Measurements from ENCODE around the gene FAM180B. TPM values are rescaled to one million over a fixed set of nuclear protein-coding genes. Genes with fewer than 3 reads are reported as not detected.
"Not testable (repeated sequence)": the region's sequence is repeated elsewhere in the genome, so short reads cannot be mapped to it uniquely, and the experiment has no call there.

The FAM180B gene
- total RNA-seq, 2 experiments from 2014 or later: not detected

- H3K4me1 Mint-ChIP-seq (ENCODE audit: low read depth): no peaks in the 10 kb centered on the region
- no peak for ATAC-seq
- no peaks in the 10 kb centered on the region for H3K27me3 Mint-ChIP-seq (ENCODE audit: low read depth)
- DNase-seq: no peak
- CTCF ChIA-PET: interaction anchor here (1.7 kb wide), 1 partner anchor 15 kb away, joined by 3 read pairs; no protein-coding TSS in a partner anchor
- no peak overlapping the region for H3K4me3 Mint-ChIP-seq
- H3K36me3 Mint-ChIP-seq (ENCODE audit: low read depth): peaks cover 50% of the 10 kb centered on the region
- POLR2A ChIA-PET: interaction anchor here (0.6 kb wide), 1 partner anchor 9 kb away, joined by 7 read pairs; no protein-coding TSS in a partner anchor
- H3K9me3 Mint-ChIP-seq (ENCODE audit: insufficient read depth): no peaks in the 10 kb centered on the region
- H3K27ac Mint-ChIP-seq: no peak overlapping the region
These were observed 41.5 kb downstream of the FAM180B start for GRCh38 chr11:47628026-47628425.

DNA sequence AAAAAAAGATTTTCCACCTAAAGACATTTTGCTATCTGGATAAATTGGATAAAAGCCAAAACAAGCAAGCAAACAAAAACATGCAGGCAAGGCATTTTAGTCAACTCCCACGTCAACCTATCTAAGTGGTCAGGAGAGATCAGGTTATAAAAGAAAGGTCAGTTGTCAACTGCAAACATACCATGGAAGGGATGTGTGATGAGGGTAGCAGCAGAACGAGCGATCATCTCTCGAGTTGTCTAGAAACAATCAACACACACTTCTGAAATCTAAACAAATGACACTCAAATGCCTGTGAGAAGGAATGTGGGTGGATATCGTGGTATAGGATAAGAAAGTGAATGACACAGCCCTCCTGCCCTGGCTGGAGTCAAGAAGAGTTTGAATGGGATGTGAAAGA lies 45.0 kb downstream of the FAM180B start:
- peaks cover 53% of the 10 kb centered on the region for H3K36me3 Mint-ChIP-seq (ENCODE audit: low read depth)
- CTCF ChIA-PET: no interaction called here

GRCh38 chr11:47636331-47636730 lies 49.9 kb downstream of the FAM180B start:
- POLR2A ChIA-PET; H3K9me3 Mint-ChIP-seq (ENCODE audit: insufficient read depth); ATAC-seq; H3K4me3 Mint-ChIP-seq; DNase-seq; H3K27ac Mint-ChIP-seq; CTCF ChIA-PET; H3K27me3 Mint-ChIP-seq (ENCODE audit: low read depth): not testable (repeated sequence)
- peaks cover 14% of the 10 kb centered on the region for H3K4me1 Mint-ChIP-seq (ENCODE audit: low read depth)
- H3K36me3 Mint-ChIP-seq (ENCODE audit: low read depth): peaks cover 47% of the 10 kb centered on the region

More for the DNA sequence above, 45.0 kb downstream of the FAM180B start:
- H3K9me3 Mint-ChIP-seq (ENCODE audit: insufficient read depth): no peaks in the 10 kb centered on the region
- POLR2A ChIA-PET: no interaction called here
- H3K4me3 Mint-ChIP-seq: no peak overlapping the region
- no peak for ATAC-seq
- H3K27me3 Mint-ChIP-seq (ENCODE audit: low read depth): no peaks in the 10 kb centered on the region
- no peak for DNase-seq
- H3K4me1 Mint-ChIP-seq (ENCODE audit: low read depth): no peaks in the 10 kb centered on the region
- H3K27ac Mint-ChIP-seq: no peak overlapping the region

Other genes with a start within 250 kb of the FAM180B start
- not detected for gene MYBPC3, start 234.0 kb upstream of the FAM180B start, total RNA-seq
- gene SPI1, start 208.1 kb upstream of the FAM180B start, total RNA-seq: not detected
- gene SLC39A13, start 178.1 kb upstream of the FAM180B start, total RNA-seq: 10 to 100 TPM; 19.2 to 20.0 TPM
- 100 to 1,000 TPM; 179 TPM for gene PSMC3, start 160.2 kb upstream of the FAM180B start, total RNA-seq
- gene RAPSN, start 137.5 kb upstream of the FAM180B start, total RNA-seq: 1 to 10 TPM in 1 of 2 experiments, under 1 TPM in 1; 0.45 to 1.2 TPM
- gene CELF1, start 33.5 kb upstream of the FAM180B start, total RNA-seq: 100 to 1,000 TPM; 104 to 111 TPM
- 10 to 100 TPM; 44.5 to 44.7 TPM for gene PTPMT1, start 21.1 kb upstream of the FAM180B start, total RNA-seq
- gene KBTBD4, start 7.7 kb upstream of the FAM180B start, total RNA-seq: 10 to 100 TPM; 17.7 to 20.7 TPM
- 100 to 1,000 TPM; 114 to 121 TPM for gene NDUFS3, start 7.6 kb upstream of the FAM180B start, total RNA-seq
- not detected for gene C1QTNF4, start 7.7 kb downstream of the FAM180B start, total RNA-seq
- gene MTCH2, start 55.9 kb downstream of the FAM180B start, total RNA-seq: 100 to 1,000 TPM; 110 to 115 TPM
- 1 to 10 TPM; 5.6 to 7.8 TPM for gene AGBL2, start 128.7 kb downstream of the FAM180B start, total RNA-seq
- gene FNBP4, start 180.7 kb downstream of the FAM180B start, total RNA-seq: 100 to 1,000 TPM; 129 to 136 TPM